ENCODE measurements around the gene CCDC110.
"Not testable (repeated sequence)": the region's sequence is repeated elsewhere in the genome, so short reads cannot be mapped to it uniquely, and the experiment has no call there.

Gene CCDC110

DNA sequence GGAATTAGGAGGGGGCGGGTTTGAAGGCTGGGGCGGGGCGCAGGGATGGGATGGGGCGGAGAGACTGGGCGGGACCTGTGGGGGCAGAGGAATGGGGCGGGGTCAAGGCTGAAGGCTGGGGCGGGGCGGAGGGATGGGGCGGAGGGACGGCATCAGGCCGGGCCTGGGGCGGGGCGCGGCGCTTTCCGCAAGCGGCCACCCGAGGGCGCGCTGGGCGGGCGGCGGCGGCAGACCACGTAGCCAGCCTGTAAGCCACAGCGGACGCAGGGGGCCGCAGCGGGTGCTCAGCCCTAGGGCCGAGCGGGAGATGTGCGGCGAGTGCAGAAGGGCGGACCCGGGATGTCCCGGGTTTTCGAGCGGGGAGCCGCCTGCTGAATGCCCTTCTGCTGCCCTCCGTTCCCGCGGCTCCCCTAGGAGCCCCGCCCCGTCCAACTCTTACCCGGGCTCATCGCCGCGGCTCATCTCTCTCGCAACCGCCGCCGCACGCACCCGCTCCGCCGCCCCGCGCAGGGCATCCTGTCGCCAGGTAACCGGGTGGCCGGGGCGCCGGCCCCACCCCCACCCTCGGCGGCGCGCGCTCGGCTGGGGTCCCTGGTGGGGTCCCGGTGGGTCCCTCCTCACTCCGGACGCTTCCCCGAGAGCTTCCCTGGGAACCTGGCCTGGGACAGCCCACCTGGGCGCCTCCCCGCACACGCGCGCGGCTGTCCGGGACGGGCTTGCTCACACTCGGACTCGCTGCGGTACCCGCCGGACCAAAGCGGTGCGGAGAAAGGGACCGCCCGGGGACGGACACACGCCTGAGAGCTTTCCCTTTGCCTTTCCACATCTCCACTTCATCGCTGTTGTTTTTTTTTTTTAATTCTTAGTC, at the start of gene CCDC110:
TSS of gene CCDC110 (minus strand) at position 499 of the 868 bp plus-strand sequence. CDS start at position 449, 50 bp downstream.
- peak; percentile 31 for DNase-seq

DNA sequence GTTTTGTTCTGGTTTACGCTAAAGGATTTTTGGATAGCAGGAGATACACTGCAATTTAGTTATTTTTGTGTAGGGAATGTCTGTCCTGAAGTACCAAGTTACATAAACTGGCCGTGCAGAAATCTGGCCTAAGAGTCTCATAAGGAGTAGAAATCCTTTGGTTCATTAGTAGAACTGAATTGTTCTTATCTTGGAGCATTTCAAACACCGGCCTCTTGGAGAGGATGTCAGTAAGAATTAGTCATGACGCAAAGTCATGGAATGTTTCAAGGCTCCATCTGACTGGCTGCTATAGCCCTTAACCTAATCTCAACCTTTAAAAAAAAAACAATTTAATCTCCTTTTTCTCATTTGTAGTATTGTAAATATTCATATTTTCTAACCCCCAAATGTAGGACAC, 48.6 kb upstream of the CCDC110 start:
- DNase-seq, result no peak

GRCh38 chr4:185518494-185518893, 47.0 kb upstream of the CCDC110 start:
- no peak for DNase-seq

GRCh38 chr4:185518069-185518468, 46.5 kb upstream of the CCDC110 start:
- no peak for DNase-seq

DNA sequence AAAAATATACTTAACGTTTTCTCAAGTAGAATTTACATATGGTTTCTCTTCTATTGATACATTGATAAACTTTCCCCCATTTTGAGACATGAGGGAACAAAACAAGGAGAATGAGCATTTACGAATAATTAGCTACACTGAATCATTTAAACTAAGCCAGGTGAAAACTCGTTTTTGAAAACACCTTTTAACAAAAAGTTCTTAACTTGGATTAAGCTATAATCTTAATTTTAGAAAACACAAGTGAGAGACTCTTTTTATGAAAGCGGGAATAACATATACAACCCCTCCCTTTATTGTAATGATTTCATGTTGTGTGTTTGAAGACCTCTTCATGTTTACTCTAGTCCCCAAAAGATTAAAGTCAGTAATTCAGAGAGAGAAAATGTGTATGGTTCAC, 43.7 kb upstream of the CCDC110 start:
- no peak for DNase-seq

GRCh38 chr4:185514182-185514697, 42.7 kb upstream of the CCDC110 start:
- DNase-seq, result no peak

- no peak for DNase-seq
Measured at GRCh38 chr4:185513489-185514181, 42.1 kb upstream of the CCDC110 start.

- no peak for DNase-seq
Measured at GRCh38 chr4:185512516-185512915, 41.0 kb upstream of the CCDC110 start.

GRCh38 chr4:185511243-185511642, 39.7 kb upstream of the CCDC110 start:
- not testable (repeated sequence) for DNase-seq

- no peak for DNase-seq
Measured at GRCh38 chr4:185510806-185511205, 39.3 kb upstream of the CCDC110 start.

DNA sequence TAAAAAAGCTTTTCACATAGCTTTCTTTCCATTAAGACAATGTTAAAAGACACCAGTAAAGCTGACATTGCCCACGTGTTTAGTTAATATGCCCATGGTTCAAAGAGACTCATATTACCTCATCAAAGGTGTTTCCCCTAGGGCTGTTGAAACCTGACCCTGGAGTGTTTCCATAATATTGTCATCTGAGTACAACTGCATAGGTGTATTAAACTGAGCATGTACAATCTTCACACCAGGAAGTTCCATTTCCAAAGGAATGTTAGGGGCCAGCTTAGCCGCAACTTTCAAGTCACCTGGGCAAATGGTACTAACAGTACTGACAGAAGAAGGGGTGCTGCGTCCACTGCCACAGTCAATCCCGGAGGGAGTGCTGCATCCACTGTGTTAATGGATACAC, 36.6 kb upstream of the CCDC110 start:
- peak; percentile 1 for DNase-seq

- DNase-seq, result no peak
Measured at GRCh38 chr4:185506422-185506821, 34.9 kb upstream of the CCDC110 start.

- DNase-seq, result no peak
Measured at GRCh38 chr4:185504098-185505047, 32.8 kb upstream of the CCDC110 start.

DNA sequence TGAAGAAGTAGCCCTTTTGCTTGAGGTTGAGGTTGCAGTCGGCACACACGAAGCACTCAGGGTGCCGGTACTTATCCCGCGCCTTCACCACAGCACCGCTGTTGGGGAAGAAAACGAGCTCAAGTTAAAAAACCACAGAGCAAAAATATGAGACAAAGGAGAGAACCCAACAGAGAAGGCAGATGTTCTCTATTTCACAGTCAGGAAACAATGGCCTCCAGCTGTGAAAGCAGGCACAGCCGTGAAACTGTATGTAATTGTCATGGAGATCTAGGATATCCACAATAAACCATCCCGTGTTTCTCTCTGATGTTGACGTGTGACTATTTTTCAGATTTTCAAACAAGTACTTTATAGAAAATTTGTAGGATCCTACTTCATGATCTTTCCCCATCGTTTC, 30.9 kb upstream of the CCDC110 start:
- no peak for DNase-seq

DNA sequence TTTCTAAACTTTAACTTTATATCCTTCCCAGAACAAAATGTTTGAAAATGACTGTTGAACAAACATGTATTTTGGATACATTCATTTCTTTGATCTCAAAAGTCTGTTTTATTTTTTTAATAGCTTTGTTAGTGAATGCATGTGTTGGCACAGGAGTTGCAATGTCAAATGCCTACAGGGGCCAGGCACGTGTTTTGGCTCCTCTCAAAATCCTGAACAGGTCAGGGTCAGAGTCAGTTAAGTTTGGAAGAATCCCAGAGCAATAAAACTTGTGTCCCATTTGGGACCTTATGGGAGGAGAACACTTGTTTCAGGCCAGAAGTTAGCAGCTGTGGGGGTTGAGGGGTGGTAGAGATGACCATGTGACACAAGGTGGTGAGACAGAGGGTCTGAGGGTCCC, 29.0 kb upstream of the CCDC110 start:
- DNase-seq, result no peak

DNA sequence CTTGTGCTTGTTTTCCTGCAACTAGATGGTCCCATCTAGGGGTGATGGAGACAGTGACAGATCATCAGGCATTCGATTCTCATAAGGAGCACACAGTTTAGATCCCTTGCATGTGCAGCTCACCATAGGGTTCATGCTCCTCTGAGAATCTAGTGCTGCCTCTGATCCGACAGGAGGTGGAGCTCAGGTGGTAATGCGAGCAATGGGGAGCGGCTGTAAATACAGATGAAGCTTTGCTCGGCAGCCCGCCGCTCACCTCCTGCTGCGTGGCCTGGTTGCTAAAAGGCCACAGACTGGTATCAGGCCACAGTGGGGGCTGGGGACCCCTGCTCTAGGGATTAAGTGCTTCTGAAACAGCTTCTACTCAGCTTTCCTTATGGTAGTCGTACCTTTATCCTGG, 28.5 kb upstream of the CCDC110 start:
- DNase-seq, result no peak

DNA sequence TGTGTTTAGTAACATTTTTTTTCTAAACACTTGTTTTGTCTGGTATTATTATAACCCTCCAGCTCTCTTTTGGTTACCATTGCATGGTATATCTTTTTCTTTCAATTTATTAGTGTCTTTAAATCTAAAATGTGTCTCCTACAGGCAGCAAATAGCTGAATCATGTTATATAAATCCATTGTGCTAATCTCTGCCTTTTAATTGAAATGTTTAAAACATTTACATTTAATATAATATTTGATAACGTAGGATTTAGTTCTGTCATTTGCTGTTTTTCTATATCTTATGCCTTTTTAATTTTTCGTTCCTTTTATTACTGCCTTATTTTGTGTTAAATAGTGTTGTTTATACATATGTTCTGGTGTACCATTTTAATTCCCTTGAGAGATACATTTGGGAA, 17.1 kb upstream of the CCDC110 start:
- no peak for DNase-seq

DNA sequence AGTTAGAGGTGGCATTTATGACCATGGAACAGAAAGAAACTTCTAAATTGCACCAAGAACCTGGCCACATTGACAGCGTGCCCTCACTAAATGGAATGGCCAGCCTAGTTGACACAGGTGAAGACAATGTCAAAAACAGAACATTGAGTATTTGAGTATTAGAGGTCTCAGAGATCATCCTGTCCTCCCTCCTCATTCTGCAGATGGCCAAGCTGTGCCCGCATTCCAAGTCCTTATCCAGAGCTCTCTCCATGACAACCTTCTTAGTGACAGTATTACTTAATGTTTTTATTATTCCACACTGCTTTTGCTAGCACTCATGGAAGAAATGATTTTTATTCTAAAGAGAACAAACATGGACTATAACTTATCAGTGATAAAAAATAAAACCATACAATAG, 9.9 kb upstream of the CCDC110 start:
- DNase-seq, result no peak

DNA sequence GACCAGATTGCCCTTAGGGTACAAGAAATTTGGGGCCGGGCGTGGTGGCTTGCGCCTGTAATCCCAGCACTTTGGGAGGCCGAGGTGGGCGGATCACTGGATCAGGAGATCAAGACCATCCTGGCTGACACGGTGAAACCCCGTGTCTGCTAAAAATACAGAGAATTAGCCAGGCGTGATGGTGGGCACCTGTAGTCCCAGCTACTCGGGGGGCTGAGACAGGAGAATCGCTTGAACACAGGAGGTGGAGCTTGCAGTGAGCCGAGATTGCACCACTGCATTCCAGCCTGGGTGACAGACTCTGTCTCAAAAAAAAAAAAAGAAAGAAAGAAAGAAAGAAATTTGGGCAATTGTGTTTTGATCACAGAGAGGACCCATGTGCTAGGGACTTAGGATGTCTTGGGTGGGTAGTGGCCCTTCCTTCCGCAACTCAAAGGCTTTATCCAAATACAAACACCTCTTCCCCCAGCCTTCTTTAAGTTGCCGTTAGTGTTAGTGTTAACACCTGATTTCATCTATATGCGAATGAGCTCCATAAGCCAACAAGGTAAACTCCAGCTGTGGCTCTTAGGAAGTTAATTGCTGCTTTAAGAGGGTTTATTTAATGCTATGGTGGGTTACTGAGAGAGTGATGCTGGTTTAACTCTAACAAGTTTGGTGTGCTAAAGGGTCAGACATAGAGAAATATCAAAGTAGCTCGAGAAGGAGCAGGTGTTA, 8.6 kb upstream of the CCDC110 start:
- DNase-seq, result no peak

DNA sequence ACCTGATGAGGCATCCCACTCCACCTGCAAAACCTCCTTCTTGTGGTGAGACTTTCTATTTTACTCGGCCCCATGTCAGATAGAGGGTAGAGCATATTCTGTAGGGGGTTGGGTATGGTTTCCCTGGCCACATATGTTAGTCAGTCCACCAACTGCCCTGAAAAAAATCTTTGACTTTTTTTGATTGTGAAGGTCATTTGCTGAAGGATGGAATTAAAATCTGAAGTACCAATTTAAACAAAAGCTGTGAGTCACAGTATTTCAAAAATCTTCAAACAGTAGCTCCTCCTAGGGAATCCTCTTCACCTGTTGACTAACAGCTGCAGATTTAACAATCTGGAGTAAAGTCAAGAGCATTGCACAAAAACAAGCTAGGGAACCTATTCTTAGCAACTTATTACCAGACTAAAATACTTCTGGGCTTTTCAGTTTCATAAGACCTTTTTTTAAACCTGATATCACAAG, 8.0 kb upstream of the CCDC110 start:
- no peak for DNase-seq

DNA sequence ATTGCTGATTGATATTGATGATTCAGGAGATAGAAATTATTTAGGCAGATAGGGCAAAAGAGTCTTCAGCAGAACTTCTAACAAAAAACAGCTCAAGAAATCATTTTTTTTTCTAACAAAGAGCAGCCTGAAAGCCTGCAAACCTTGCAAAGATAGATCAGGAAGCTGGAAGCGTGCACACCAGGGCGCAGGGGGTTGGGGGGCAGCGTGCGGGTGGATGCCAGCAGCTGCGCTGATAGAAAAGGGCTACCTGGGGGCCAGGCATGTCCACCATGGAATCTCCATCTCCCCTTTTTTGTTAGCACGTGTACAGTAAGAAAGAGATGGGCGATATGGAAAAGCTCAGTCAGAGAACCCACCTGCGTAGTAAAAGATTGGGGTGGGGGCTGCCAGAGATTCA, 1.7 kb upstream of the CCDC110 start:
- no peak for DNase-seq

DNA sequence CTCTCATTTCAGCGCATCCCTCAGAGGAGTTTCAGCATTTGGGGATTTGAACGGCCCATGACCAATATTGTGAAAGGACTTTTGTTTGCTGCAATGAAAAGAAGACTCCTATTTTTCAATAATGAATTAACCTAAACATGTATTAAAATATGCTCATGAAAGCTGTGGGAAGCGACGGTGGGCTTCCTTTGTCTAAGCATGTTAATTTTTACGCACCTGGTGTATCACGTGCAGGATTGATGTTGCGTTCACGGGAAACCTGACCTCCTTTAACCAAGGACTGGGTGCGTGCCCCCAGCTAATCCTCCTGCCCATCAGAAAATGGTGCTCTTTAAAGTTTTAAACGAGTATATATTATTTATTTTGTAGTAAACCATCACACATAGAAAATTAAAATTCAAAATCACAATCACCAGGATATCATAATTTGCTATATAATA, 590 bp upstream of the CCDC110 start:
- no peak for DNase-seq

Measured in NCI-H1417 treated with DMSO at 0.1 percent for 48 hours (cell line).